NCI-H2227 (cell line): ENCODE measurements around the gene EHBP1L1.

Experiments used
- DNase-seq: peaks from one replicate; lab custom pipeline; 2025; ENCODE audit not compliant: unreplicated experiment; lab: John Stamatoyannopoulos, UW

EHBP1L1 gene

DNA sequence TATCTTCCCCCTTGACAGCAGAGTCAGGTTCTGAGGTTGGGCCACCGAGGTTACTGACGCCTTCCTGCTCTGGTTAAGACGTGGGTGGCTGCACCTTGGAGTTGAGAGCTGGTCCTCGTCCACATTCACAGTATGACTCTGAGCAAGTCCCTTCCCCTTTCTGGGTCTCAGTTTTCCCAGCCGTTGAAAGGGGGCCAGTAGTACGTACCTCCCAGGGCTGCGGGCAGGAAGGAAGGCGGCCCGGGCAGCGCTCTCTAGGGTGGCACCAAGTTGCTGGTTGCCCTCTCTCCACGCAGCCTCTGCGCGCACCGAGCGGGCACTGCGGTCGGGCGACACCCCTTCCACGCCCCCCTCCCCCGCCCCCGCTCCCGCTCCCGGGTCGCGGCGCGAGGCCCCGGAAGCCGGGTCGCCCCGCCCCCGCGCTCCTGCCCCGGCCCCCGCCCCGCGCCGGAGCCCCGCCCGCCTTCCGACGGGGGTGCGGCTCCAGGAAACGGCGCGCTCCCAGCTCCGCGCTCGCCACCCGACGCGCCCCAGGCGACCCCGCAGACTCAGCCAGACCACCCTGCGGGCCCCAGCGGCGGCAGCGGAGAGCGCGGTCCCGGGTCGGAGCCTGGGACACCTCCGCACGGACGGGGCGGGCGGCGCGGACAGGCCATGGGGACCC is at the start of gene EHBP1L1:
Gene EHBP1L1 (plus strand): TSS at position 486 of the 664 bp plus-strand sequence. CDS start 250 bp downstream, outside the sequence.
- peak; percentile 71 for DNase-seq

DNA sequence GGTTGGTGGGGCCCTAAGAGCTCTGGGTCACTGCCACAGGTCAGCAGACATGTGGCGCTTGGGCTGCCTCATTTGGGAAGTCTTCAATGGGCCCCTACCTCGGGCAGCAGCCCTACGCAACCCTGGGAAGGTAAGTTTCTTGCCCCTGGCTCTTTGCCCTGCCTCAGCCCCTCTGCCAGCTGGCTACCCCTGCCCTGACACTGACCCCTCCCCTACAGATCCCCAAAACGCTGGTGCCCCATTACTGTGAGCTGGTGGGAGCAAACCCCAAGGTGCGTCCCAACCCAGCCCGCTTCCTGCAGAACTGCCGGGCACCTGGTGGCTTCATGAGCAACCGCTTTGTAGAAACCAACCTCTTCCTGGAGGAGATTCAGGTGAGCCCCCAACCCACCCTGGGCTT is 49.1 kb upstream of the EHBP1L1 start:
- no peak for DNase-seq

DNA sequence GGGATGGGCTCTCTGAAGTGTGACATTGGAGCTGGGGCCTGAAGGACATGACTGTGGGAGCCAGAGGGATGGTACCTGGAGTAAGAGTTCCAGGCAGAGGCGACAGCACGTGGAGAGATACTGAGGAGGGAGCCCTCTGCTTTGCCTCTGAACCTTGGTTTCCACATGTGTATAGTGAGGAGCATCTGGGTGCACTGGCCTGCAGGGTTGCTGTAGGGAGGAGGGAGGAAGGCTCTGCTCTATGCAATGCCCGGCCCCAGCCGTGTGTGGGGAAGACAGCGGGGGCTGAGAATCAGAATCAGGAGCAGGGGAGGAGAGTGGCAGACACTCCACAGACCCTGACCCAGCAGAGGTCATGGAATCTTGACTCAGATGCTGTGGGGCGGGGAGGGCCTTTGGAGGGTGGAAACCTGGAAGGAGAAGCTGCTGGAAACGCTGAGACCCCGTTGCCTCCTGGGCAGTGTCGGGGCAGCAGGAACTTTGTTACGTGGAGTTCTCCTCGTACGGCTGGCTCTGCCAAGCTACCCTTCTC is 47.0 kb upstream of the EHBP1L1 start:
- no peak for DNase-seq

DNA sequence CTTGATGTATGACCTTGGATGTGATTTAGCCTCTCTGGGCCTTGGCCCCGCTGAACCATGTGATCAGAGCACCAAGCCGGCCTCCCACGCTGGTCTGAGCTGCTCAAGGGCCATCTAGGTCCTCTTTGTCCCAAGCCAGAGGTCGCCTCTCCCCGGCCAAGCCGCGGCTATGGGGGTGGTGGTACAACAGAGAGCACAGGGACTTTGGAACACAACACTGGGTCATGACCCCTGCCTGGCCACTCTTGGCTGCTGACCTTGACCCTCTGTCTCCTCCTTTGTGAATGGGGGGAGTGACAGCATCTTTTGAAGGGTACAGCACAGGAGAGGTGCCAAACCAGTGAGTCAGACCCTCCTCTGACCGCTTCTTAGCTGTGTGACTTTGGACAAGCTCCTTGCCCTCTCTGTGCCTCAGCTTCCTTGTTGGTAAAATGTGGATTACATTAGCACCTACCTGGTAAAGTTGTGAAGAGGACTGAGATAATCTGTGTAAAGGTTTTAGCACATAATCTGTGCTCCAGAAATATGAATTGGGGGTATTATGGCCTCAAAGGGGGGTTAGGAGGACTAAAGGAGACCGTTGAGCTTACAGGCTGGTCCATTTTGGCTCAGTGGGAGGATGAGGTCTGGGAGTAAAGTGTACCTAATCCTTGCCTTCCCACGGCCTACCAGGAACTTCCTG is 46.2 kb upstream of the EHBP1L1 start:
- DNase-seq: no peak

DNA sequence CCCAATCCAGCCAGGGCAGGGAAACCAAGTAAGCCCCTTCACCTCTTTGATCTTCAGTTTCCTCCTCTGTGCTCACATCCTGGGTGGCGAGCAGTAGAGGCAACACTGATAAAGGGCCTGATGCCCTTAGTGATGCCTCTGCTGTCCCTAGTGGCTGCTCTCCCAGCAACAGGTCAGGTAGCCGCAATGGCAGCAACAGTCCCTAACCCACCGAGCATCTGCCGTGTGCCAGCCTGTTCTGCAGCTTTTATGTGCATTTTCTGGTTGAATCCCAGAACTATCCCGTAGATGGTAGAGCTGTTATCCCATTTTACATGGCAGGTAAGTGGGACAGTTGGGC is 45.7 kb upstream of the EHBP1L1 start:
- DNase-seq: no peak

DNA sequence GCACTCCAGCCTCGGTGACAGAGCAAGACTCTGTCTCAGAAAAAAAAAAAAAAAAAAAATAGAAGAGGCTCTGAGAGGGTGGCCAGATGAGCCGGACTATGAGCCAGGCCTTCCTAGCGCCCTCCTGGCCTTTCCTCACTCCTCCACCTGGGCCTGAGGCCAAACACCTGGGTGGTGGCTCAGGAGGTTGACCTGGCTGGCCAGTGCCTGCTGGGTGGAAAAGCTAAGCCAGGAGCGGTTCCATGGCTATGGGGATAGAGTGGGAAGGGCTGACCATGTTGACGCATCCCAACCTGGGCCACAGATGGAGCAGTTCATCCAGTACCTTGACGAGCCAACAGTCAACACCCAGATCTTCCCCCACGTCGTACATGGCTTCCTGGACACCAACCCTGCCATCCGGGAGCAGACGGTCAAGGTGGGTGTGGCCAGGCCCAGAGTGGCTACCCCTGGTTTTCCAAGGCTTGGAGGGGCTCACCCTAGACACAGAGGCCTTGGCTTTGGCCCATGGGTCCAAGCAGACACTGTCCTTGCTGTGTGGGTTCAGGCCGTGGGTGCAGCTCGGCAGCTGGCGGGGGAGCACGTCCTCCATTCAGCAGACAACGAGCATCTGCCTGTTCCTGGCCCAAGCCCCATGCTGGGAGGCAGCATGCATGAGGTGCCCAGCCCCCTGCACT is 43.3 kb upstream of the EHBP1L1 start:
- DNase-seq: no peak

DNA sequence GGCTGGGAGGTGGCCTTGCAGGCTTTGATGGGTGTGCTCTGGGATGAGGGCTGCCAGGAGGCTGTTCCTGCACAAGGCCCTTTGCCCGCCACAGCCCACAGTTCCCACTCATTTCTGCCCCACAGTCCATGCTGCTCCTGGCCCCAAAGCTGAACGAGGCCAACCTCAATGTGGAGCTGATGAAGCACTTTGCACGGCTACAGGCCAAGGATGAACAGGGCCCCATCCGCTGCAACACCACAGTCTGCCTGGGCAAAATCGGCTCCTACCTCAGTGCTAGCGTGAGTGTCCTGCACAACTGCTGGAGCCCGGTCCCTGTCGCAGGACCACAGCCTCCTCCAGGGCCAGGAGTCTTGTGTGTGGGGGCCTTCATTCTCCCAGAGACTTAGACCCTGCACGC is 40.8 kb upstream of the EHBP1L1 start:
- no peak for DNase-seq

DNA sequence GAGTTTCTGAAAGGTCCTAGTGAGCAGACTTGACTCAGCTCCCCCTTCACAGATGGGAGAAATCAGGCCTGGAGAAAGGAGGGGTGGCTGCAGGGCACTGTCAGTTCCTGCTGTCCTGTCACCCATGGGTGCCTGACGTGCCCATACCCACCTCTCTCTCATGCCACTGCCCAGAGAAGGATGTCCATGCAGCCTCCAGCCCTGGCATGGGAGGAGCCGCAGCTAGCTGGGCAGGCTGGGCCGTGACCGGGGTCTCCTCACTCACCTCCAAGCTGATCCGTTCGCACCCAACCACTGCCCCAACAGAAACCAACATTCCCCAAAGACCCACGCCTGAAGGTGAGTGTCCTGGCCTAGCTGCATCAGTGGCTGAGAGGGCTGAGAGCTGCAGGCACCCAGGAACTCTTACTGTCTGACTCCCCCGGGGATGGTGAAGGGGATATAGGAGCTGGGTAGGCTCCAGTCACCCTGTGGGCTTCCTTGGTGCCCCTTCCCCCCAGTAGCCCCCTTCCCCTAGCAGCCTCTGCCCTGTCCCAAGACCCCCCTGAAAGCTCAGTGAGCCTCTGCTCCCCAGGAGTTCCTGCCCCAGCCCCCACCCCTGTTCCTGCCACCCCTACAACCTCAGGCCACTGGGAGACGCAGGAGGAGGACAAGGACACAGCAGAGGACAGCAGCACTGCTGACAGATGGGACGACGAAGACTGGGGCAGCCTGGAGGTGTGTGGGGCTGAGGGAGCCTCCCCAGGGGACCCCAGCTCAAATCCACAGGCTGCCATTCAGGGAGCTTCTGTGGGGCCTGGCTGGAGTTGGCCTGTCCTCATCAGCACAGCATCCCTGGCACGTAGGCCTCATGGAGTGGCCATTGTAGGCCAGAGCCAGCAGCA is 39.2 kb upstream of the EHBP1L1 start:
- no peak for DNase-seq

DNA sequence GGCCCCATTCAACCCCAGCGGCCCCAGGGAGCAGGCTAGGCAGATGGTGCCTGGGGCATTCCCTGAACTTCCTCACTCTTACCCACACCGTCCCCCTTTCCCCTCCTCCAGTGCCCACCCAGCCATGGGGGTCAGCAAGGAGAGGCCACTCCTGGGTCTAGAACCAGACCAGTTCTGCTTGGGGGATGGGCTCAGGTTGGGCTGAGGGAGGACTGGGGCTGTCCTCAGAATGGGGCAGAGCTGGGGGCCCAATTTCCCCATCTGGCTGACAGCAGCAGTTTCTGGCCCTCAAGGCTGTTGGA is 38.6 kb upstream of the EHBP1L1 start:
- no peak for DNase-seq

DNA sequence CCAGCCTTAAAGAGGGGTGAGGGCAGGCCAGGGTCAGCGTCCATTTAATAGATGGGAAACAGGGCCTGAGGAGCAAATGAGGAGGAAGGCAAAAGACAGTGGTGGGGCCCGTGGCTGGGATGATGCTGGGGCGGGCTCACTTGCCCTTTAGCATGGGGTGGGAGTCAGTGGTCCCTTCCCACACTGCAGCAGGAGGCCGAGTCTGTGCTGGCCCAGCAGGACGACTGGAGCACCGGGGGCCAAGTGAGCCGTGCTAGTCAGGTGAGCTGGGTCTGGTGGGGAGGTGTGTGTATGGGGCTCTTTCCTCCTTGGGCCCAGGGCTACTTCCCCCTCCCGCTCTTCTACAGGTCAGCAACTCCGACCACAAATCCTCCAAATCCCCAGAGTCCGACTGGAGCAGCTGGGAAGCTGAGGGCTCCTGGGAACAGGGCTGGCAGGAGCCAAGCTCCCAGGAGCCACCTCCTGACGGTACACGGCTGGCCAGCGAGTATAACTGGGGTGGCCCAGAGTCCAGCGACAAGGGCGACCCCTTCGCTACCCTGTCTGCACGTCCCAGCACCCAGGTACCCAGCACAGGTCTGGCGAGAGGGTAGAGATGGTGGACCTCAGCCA is 38.1 kb upstream of the EHBP1L1 start:
- no peak for DNase-seq

DNA sequence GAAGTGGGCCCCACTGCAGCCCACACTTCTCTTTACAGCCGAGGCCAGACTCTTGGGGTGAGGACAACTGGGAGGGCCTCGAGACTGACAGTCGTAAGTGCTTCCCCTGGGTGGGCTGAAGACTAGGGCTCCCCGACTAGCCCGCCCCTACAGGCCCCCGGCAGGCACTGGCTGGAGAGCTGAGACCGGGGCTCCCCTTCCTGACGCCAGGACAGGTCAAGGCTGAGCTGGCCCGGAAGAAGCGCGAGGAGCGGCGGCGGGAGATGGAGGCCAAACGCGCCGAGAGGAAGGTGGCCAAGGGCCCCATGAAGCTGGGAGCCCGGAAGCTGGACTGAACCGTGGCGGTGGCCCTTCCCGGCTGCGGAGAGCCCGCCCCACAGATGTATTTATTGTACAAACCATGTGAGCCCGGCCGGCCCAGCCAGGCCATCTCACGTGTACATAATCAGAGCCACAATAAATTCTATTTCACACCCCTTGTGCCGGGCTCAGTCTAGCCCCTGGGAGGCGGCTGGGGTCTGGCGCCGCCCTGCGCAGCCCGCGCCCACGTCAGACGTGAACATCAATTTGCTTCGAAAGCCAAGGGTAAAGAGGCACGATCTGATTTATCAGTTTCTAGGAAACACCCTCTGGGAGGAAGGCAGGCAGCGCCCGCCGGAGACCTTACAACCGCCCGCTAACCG is 37.5 kb upstream of the EHBP1L1 start:
- DNase-seq: no peak

DNA sequence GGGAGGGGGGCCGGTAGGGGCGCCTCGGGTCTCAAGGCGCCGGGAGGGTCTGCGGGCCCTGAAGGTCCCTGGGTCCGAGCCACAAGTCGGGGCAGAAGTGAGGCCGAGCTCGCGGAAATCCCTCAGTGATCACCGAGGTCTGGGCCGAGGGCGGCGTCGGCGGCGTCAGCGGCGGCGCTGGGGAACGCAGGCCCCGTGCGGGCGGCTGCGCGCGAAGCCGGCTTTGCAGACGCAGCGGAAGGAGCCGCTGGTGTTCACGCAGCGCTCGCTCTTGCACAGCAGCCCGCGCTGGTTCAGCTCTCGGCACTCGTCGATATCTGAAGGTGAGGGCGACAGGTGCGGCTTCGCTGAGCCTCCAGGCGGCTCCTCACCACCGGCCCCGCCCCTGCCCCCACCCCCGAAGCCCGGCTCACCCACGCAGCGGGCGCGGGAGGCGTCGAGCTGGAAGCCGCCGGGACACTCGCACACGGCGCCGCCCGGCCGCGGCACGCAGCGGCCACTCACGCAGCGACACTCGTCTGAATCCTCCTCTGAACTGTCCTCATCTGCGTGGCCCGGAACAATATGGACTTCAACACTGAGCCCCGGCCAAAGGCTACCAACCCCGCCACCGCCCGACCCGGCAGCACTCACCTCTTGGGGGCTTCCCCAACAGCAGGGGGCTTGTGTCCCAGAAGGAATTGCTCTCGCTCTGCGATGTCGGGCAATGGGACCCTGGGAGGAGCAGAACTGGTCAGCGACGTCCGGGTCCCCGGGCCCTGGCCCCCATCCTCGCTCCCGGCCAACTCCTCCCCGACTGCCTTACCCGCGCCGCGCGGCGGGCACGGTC is 36.7 kb upstream of the EHBP1L1 start:
- DNase-seq: no peak

DNA sequence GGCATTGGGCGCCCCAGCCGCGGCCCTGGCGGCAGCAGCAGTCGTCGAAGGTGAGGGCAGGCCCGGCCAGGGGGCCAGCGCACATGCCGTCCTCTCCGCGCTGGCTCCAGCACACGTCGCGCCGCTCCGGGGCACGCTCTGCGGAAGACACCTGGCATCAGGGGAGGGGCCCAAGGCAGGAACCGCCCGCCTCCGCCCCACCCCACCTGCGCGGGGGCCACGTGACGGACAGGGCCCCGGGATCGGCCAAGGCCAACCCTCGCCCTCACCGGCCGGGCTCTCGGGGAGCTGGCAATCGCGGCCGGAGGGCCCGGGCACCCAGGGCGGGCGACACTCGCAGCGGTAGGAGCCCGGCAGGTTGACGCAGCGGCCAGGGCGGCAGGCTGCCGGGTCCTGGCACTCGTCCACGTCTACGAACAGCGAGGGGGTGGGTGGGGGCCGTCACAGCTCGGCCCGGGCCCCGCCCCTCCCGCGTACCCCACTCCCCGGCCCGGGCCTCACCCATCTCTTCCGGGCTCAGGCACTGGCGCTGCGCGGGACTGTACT is 36.0 kb upstream of the EHBP1L1 start:
- no peak for DNase-seq

DNA sequence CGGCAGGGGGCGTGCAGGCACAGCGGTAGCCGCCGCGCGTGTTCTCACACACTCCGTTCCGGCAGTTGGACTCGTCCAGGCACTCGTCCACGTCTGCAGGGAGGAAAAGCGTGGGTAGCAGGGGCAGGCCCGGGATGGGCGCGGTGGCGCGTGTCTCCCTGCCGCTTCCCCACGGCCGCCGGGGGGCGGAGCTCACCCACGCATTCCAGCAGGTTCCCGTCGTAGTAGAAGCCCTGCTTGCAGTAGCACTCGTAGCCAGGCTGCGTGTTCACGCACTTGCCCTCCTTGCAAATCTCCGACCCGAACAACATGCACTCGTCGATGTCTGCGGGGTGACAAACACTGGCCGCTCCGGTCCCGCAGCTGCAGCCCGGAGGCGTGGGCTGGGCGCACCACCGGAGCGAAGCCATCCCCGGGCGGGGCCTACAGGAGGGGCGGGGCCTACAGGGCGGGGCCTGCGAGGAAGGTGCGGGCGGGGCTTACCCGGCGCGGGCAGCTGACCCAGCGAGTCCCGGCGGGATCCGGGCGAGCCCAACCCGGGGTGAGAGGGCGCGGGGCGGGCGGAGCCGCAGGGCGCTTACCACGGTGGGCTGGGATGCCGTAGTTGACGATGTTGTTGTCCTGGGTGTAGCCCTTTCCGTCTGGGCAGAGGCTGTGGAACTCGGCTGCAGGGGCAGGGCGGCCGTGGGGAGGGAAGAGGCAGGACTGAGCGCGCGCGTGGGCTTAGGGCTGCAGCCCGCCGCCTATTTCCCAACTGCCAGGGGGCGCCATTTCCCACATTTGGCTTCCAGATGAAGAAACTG is 35.4 kb upstream of the EHBP1L1 start:
- DNase-seq: no peak

DNA sequence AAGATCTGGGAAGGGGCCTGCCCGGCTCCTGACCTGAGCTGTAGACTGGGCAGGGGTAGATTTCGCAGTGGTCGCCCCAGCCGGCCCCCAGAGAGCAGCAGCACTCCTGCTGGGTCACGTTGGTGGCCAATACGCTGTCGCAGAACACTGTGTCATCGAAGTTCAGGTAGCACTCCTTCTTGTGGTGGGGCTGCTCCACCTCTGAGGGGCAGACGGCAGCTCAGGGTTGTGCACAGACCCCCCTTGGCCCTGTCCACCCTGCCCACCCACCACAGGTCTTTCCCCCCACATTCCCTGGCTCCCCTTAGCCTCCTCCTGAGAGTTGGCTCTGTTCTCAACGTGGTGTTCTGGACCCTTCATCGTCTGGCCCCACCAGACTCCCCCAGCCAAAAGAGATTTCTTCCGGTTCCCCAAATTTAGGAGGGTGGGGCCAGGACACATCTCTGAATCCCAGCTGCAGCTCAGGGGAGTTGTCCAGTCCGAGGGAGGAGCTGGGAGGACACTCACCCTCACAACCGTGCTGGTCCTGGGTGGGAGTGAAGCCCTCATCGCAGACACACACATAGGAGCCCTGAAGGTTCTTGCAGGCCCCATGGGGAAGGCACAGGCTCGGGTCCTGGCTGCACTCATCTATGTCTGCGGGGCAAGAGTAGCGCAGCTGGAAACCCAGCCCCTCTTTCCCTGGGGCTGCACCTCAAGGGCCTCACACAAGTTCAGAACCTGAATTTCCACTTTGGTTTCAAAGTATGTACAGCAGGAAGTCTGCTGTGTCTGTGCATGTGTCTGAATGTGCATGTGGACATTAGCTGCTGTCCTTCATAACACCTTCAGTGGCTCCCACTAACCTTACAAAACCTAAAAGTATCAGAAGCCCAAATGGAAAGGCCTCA is 34.5 kb upstream of the EHBP1L1 start:
- DNase-seq: no peak

DNA sequence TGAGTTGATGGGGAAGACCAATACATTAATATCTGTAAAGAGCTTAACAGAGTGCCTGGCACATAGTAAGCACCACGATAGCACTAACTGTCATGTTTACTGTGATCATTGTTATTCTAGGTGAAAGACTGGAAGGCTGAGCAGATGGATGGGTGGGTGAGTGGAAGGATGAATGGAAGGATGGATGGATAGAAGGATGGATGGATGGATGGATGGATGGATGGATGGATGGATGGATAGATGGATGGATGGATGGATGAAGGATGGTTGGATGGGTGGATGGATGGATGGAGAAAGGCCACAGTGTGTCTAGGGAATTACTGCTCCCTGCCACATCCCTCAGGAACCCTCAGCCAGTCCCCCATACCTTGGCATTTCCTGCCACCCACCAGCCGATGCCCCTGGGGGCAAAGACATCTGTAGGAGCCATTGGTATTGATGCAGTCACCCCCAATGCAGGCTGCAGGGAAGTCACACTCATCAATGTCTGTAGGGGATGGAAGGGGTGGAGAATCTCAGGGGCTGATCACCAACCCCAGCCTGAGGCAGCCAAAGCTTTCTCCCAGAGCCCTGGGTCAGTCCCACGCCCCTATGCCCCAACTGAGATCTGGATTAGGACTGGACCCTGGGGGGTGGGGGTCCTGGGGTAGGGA is 33.0 kb upstream of the EHBP1L1 start:
- no peak for DNase-seq

DNA sequence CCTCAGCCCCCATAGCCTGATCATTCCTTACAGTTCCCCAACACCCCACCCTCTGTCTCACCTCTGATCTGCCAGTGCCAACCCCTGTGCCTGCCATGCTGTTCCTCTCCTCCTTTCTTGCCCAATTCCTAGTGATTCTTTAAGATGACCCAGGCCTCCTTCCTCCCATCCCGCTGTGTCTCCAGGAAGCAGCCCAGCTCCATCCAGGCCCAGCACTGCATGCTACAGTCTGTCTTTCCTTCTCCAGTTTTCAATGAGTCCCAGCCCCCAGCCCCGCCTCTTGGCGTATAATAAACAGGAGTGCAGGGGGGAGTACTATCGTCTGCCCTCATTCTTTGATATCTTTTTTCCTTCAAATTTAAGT is 30.0 kb upstream of the EHBP1L1 start:
- peak; percentile 39 for DNase-seq
